T-helper 2 cell (primary cell): ENCODE measurements around the gene PNPLA2.

ENCODE experiments used
- DNase-seq, 5 experiments: peaks; one replicate each; pipeline versions ENCODE4 v3.0.0 to v3.0.0-alpha.2; 2012 to 2022

PNPLA2 gene

DNA sequence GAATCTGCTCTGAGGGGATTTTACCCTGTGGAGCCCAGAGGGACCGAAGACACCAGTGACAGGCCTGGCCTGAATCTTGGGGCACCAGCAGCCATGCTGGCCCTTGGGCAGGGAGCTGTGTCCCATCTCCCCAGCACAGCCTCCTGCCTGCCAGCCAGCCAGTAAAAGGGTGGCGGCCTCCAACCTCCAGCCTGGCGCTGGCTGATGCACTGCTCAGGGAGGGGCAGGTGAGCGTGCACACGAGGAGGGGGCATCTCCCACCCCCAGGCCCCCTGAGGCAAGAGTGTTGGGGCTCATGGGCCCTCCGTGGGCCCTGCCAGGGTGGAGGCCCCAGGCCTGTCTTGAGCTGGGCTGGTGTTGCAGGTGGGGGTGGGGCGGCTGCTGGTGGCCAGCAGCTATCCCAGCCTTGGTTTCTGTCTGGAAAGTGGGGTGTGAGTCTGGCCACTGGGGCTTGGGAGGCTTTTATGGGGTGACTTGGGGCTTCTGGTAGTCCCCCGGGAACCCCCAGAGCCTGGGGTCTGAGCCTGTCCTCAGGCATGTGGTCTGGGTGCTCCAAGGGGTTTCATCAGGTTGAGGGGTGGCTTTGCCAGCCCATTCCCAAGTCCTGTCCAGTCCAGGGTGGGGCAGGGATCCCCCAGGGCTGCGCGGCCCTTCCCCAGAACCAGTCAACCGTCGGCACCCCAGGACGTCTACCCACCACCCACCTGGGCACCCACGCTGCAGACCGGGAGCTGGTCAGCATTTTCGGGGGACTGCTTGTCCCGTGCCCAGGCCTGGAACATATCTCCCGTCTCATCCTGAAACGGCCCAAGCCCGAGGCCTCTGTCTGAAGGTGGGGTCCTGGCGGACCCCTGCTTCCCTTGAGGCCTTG lies 41.8 kb downstream of the PNPLA2 start:
- no peak for DNase-seq

DNA sequence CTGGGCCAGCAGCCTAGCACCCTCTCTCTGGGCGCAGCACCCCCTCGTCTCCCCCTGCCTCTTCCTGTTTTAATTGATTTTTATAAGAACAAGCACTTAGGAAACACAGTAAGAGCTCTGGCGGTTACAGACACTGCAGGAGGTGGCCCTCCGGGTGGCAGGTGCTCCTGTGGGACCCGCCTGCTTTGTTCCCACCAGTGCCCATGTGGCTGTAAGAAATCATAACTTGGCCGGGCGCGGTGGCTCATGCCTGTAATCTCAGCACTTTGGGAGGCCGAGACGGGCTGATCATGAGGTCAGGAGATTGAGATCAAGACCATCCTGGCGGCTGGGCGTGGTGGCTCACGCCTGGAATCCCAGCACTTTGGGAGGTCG lies 42.4 kb downstream of the PNPLA2 start:
- no peak for DNase-seq

DNA sequence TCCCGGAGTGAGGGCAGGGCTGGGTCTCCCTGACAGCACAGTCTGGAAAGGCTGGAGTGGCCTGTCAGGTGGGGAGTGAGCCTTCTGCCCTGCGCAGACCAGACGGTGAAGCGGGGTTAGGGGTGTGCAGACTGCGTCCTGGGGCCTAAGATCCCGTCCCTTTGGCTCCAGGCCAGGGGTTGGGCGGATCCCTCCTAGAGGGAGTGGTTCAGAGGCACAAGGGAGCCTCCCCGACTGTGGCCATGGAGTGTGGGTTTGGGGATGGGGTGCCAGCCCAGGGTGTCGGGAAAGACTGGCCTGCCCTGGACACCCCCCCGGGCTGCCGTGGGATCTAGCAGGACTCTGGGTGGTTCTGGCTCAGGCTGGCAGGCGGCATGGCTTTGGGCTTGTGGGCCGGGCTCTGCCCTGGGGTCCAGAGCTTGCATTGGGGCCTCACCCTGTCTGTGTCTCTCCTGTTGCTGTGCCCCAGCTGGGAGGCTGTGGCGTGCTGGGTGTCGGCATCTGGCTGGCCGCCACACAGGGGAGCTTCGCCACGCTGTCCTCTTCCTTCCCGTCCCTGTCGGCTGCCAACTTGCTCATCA lies 43.5 kb downstream of the PNPLA2 start:
- no peak for DNase-seq

DNA sequence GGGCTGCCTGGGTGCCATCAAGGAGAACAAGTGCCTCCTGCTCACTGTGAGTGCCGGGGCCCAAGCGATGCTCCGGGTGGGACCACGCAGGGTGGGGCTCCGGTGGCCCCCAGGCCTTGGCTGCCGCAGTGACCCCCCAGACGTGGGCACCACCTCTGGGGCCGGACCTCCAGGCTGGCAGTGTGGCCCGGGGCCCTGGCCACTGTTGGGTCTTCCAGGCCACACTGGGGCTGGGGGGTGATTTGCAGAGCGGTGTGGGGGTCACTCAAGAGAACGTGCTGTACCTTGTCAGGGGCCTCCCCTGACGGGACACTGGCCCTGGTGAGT lies 43.9 kb downstream of the PNPLA2 start:
- DNase-seq = no peak

DNA sequence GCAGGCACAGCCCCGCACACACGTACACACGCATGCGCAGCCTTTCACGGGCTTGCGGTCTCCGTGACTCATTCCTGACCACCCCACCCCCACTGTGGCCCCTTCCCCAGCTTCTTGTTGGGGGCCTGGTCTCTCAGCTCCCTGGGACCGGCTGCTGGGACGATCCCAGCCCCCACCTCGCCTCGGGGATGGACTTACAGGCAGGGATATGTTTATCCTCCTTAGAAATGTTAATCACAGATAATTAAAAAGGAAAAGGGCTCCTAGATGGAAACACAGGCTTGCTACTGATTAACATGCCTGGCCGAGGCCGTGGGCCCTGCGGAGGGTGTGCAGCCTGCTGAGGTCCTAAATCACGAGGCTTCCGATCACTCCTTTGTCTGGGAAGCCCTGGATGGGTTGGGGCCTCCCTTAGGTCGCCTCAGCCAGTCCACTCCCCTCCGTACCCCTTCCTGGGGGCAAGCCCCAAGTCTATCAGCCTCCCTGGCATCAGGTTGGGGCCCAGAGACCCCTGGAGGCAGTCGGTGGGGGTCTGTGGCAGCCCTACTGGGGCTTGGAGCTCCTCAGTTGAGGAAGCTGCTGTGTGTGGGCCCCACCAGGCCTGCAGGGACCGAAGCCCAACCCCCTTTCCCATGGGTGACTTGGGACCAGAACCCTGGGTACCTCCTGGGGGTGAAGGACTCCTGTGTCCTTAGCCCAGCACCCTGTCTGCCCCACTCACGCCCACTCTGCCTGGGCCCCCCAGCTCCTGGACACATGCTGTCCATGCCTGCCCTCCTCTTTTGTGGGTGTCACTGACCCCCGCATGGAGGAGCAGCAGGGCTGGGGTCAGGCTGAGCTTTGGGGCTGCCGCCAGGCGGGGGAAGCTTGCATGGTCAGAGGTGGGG lies 44.6 kb downstream of the PNPLA2 start:
- no peak for DNase-seq

DNA sequence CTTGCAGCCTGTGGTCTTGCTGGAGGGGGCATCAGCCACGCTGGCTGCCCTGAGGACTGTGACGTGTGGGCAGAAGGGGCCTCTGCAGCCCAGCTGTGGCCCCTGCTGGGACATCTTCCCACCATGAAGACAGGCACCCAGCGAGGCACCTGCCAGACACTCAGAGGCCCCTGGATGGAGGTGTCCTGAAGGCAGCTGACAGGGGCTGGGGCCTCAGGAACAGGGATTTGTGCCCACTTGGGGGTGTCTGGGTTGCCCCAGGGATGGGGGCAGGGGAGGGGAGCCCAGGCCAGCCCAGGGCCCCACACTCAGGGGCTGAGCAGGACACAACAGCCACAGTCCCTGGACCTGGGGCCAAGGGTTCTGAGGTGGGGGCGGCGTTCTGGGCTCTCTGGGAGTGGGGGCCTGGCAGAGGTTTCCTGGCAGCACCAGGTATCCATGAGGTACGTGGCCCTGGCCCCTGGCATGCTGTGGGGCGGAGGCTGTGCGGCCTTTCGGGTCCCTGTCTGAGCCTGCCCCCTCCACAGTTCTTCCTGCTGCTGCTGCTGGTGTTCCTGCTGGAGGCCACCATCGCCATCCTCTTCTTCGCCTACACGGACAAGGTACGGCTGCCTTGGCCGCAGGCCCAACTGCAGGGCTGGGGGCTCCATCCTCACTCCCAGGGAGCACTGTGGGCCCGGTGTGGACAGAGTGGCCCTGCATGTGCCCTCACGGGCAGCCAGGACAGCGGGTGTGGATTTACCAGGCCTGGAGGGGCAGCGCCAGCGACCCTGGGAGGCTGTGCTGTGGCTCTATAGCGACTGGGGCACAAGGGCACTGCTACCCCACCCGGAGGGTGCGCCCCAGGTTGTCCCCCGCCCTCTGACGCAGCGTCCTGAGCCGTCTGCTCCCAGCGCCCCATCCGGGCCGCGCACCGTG lies 45.5 kb downstream of the PNPLA2 start:
- no peak for DNase-seq

DNA sequence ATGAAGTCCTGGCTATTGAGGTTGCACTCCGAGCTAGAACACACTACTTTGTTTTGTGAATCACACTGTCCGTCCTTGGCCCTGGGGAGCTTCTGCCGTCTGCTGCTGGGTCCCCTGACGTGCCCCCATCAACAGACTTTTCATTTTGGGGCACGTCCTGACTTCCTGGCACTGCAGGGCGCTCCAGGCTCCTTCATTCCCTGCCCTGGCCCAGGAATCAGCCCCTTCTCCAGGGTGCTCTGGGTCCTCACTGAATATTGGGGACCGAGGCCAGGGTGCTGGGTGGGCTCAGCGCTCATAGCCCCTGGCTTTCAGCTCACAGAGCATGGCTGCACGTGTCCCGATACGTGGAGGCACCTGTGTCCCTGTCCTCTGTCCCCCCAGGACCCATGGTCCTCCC lies 46.2 kb downstream of the PNPLA2 start:
- no peak for DNase-seq

DNA sequence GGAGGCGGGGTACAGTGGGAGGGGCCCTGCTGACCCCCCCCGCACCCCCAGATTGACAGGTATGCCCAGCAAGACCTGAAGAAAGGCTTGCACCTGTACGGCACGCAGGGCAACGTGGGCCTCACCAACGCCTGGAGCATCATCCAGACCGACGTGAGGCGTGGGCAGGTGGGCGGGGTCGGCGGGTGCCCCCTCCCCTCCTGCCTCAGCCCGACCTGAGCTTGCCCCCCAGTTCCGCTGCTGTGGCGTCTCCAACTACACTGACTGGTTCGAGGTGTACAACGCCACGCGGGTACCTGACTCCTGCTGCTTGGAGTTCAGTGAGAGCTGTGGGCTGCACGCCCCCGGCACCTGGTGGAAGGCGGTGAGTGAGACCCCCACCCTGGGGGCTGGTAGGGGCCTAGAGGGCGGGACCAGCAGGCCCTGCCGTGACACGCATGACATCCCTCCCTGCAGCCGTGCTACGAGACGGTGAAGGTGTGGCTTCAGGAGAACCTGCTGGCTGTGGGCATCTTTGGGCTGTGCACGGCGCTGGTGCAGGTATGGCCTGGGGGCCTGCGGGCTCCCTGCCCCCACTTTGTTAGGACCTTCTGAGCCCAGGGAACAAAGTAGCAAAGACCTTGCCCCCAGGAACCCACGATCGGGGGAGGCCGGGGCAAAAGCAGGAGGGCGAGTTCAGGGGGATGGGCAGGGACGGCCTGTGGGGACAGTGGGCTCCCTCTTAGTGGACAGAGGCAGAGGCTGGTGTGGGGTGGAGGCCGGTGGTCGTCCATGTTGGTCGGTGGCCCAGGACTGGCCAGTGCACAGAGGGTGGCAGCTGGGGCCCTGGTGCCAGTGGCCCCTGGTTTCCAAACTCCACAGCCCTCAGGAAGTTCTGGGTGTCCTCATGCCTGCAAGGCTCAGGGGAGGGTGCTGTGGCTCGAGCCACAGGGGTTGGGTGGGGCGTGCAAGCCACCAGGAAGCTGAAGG lies 47.0 kb downstream of the PNPLA2 start:
- no peak for DNase-seq

DNA sequence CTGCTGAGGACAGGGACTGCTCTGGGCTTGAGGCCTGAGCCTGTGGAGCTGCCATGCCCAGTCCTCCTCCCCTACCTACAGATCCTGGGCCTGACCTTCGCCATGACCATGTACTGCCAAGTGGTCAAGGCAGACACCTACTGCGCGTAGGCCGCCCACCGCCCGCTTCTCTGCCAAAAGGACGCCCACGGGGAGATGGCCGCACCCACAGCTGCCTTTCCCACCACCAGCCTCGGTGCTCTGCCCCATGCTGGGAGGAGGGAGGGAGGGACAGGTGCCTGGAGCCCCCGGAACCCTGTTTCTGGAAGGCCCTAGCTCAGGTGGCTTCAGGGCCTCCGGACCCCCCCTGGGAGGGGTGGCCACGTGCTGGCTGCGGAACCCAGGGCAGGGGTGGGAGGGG lies 47.8 kb downstream of the PNPLA2 start:
- no peak for DNase-seq

DNA sequence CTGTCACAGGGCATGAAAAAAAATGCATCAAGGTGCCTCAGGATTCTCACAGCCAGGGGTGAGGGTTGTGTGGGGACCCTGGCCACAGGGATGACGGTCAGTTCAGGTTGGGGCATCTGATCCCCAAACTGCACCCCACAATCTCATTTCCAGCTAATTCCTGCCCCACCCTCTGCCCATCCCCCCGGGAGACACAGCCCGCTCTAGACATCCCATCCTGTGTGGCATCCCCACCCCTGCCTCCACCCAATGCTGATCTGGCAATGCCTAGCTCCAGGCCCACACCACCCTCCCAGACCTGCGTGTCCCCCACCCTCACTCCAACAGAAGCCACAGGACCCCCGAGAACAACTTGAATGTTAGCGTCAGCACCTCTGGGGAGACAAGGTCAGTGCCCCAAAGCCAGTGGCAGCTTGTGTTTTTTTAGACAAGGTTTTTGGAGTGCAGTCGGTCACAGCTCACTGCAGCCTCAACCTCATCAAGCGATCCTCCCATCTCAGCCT lies 49.2 kb downstream of the PNPLA2 start:
- DNase-seq = no peak

DNA sequence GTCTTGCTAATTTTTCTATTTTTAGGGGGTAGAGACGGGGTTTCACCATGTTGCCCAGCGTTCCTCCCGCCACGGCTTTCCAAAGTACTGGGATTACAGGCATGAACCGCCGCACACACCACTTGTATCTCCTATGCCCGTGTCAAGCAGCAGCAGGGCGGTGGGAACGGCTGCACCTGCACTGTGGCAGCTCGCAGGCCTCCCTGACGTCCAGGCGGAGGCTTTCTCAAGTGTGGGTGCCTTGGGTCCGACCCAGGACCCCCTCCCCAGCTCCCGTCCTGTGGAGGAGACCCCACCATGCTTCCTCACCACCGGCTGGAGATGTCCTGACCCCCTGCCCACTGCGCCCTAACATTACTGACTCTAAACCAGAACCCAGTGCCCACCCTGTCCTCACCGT lies 49.7 kb downstream of the PNPLA2 start:
- no peak for DNase-seq

DNA sequence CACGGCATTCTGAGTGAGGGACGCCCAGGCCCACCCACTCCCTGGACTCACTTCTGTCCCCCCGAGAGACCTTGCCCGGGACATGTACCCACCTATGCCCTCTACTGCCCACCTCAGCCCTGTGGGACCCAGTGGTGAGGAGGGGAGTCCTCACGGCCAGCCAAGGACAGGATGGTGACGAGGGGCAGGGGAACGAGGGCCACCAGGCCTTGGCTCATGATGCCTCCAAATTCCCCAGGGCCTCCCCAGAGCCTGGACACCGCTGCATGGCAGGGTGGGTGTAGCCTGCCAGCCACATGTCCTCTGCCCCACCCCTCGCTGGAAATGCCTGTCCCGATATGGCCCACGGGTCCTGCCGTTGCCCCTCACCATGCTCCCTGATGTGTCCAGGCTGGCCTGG lies 50.1 kb downstream of the PNPLA2 start:
- DNase-seq = no peak

DNA sequence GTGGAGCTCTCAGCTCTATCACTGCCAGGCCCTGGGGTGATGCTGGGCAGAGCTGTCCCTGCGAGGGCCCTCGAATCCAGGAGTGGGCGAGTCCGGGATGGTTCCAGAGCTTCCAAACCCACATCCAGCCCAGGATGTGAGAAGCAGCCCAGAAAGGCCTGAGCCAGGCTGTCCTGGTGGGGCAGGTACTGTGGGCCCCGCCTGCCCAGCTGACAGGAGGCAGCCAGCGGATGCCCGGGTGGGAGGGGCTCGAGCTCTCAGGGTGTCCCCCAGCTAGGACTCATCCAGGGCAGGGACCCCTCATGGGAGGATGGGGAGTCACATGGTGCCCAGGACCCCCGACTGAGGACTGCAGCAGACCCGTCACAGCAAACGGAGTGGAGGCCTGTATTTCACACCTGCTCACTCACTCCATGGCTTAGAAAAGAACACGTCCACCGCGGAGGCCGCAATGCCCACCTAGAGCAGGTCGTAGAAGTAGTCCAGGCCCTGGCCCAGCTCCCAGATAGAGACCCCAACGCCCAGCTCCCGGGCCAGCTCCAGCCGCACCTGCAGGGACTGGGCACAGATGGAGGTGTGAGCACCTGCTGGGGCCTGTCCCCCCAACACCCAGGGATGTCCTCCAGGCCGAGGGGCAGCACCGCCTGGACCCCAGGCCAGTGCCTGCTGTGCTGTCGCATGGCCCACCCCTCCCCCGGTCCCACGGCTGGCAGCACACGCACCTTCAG lies 50.8 kb downstream of the PNPLA2 start:
- no peak for DNase-seq

DNA sequence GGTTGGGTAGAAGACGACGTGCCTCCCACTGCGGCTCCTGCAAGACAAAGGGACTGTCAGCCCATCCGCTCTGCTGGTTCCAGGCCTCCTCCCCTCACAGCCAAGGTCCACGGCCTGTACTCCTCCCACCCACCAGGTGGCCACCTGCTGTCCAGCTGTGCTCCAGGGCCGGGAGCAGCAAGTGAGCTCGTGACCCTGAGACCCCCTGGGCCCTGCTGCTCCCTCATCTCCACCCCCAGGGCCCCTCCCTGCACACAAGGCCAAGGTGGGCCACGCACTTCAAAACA lies 51.4 kb downstream of the PNPLA2 start:
- DNase-seq = no peak

DNA sequence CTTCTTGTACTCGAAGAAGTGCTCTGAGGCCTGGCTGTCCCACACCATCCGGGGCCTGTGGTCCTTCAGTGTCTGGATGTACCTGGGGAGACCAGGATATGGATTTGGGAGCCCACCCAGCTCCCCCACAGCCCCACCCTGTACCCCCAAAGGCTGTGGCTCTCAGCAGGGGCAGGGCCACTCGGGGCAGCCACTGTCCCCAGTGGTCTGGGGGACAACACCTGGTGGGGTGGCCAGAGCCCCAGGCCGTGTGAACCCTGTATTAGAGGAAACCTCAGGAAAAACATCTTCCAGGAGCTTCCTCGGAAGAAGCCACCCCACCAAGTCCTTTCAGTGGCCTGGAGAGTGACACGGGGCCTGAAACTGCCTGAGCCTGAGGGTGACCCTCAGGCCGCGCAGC lies 51.7 kb downstream of the PNPLA2 start:
- DNase-seq = no peak

DNA sequence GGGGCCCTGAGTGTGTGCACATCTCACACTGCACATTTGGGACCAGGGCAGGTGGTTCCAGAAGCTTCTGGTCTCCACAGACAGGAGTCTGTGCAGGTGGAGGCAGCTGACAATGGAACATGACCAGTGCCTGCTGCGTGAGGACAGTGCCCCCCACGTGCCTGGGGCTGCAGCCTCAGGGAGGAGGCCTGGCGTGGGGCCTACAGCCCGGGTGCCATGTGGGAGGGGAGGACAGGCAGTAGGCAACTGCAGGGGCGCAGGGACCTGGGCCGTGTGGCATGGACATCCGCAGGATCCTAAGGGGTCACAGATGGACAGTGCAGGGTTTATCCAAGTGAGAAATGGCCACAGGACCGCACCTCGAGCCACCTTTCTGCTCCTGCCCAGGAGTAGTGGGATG lies 52.8 kb downstream of the PNPLA2 start:
- no peak for DNase-seq

DNA sequence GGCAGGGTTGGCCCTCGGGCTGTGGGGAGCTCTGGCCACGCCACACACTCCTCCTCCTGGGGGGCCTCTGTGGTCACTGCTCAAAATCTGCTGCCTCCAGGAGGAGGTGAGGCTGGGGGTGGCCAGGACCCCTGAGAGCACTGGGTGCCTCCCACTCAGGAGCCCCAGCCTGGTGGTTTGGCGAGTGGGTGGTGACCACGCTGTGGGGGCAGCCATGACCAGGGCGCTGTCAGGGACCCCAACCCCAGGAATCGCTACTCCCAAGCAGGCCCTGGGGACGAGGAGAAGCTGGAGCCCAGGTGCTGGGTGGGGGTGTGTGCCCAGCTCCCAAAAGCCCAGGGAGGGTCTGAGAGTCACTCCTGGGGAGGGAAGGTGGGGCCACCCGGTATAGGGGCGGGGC lies 54.1 kb downstream of the PNPLA2 start:
- DNase-seq = no peak

DNA sequence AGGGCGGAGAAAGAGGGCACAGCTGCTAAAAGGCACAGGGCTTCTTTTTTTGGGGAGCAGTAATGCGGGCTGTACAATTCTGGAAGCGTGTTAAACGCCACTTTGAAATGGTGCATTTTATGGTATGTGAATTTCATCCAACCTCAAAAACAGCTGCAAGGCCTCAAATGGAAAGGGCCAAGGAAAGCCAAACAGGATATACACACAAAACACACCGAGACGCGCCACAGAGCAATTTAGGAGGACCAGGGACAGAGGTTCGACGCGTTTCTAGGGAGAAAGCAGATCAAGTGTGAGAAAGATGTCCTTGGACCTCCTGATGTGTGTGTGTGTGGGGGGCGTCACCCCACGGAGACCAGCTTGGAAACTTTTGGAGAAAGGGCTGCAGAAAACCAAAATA lies 55.0 kb downstream of the PNPLA2 start:
- no peak for DNase-seq
